HG03103 (cell line): ENCODE results near the gene ARHGAP25.

ENCODE experiments used
- ATAC-seq: cut with Tn5 transposase; IDR thresholded peaks from one replicate; pipeline ENCODE4 v1.9.1; 2021; ENCODE audit warnings: low read depth; ENCODE audit not compliant: unreplicated experiment

ARHGAP25 gene

GRCh38 chr2:68764806-68765311 is 30.2 kb downstream of the ARHGAP25 start:
- no peak for ATAC-seq

DNA sequence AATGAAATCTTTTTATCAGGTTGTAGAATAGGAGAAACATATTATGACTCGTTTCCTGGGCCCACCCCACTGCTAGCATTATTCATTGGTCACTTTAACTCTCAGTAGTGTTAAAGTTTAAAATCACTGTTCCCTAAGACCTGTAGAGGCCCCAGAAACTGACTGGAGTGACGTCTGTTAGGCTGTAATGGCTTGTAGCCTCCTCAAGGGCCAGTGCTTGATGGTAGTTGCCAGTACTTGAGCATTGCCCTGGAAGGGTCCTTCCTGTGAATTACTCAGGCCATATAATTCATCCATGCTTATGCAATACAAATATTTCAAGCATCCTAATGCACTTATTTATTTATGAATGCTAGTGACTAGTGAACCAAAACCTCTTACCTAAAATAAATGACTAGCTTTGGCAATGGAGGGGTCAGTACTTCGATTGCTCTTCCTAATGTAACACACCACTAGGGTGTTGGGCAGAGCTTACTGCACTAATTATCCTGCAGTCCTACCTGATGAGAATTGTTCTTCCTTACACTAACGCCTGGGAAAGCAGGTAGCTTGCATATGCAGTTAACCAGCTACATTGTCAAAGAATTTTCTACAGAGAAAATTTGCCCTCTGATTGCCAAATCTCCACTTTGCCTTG is 31.2 kb downstream of the ARHGAP25 start:
- peak; percentile 2 for ATAC-seq

- peak; percentile 53 for ATAC-seq
These were observed 31.8 kb downstream of the ARHGAP25 start for GRCh38 chr2:68766376-68766845.

DNA sequence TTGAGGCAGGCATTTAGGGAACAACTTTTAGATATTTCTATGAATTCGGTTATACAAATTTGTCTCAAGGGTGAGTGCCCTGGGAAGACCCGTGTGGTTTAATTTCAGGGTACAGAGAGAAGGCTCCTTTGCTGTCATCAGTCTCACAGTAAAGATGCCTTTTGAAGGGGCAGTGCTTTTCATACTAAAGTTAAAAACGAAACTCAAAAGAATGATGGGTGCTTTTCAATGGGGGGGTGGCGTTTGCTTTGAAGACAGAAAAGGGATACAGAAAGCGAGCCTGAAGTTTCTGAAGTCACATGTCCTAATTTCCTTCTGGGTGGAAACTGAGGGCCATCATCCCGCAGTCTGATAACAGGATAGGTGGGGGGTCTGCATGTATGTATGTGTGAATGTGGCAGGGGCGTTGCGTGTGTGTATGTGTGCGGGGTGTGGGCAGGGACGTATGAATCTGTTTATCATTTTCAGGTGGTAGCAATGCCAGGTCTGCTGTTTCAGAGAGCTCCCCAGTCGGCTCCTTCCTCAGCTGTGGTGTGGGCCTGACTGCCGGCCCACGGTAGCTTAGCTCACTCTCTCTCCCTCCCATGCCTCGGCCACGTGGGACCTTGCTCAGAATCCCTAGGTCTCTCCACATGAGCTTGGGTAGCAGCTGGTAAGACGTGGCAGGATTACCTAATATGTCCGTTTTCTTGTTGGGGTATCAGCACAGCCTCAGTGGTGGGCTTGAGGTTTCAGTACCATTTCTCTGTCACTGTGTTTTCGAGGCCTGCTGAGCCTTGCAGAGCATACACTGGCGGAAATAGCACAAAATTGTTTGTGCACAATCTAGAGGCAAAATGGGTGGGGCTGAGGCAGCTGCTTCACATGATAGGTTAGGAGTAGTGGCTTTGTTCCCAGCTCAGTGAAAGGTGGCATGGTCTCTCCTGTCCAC is 32.7 kb downstream of the ARHGAP25 start:
- ATAC-seq: peak; percentile 42

- ATAC-seq: no peak
These were observed 33.4 kb downstream of the ARHGAP25 start for GRCh38 chr2:68767996-68768395.

GRCh38 chr2:68768461-68768860 is 33.9 kb downstream of the ARHGAP25 start:
- no peak for ATAC-seq

GRCh38 chr2:68768951-68769350 is 34.3 kb downstream of the ARHGAP25 start:
- no peak for ATAC-seq

DNA sequence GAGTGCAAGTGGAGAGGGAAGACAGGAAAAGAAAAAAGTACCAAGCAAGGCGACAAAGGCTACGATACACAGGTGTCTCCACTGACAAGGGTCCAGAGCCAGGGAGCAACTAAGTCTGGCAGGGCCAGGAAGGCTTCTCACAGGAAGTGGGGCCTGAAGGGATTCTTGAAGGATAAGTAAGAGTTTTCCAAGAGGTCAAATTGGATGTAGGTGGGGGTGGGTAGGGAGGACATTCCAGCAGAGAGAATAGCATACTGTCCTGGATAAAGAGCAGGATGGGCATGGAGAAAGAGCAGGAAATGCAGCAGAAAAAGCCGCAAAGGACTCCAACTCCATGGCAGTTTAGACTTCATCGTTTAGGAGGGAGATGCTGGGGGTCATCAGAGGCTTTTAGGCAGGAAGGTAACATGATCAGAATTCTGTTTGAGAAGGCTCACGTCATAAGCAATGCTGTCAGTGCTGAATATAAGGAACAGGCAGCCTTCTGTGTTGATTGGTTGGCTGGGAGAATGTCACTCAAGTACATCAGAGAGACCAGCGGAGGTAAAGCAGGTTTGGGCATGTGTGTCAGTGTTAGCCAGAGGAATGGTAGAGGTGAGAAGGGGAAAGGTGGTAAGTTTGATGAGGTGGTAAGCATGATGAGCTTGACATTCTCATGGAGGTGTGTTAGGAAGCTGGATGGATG is 35.1 kb downstream of the ARHGAP25 start:
- no peak for ATAC-seq

DNA sequence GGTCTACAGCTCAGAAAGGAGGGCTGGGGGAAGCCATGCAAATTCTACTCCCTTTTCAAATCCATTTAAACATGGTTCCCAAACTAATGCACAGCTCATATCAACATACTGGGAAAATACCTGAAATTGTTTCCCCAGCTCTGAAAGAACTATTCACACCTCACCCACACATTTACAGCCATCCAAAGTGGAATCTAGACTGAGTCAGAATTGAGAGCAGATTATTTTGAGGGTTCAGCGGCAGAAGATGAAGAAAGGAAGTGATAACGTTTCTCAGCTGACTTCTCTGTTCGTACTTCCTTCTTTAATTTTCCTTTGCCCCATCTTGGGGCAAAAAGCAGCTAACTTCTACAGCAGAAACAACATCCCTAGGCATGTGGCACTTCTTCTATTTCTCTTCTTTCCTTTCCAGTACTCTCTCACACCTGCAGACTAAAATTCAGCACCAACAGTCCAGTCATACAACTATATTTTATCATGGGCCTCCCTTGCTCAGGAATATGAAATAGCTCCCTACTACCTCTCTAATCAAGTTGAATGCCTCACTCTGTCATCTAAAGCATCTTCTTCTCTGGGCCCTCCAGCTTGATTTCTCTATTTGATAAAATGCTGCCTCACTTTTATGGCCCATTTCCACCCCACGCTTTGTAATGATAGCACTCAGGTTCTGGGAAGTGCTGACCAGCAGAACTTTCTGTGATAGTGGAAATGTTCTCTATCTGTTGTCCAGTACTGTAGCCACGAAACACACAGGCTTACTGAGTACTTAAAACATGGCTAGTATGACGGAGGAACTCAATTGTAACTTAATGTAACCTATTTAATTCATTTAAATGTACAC is 35.9 kb downstream of the ARHGAP25 start:
- no peak for ATAC-seq

DNA sequence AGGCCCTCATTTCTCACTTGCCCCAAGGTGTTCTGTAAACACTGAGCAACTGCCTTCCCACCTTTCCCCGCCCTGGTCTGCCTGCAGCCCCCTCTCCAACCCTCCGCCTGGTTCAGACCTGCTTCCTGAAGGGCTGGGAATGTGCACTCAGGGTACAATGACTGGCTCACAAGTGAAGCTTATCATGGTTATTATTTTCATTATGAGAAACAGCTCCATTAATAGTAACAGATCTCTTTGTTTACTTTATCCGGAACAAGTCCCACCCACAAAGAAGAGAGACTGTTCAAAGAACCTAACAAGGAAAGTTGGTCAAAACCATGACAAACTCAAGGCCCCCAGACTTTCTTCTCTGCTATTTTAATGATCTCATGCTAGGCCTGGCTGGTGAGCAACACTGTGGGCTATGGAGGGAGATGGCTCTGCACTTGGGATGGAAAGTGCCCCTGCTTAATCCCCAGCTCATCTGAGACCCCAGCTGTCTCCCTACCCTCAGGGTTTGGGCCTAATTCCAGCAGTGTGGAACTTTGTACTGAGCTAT is 36.7 kb downstream of the ARHGAP25 start:
- no peak for ATAC-seq

- no peak for ATAC-seq
These were observed 37.5 kb downstream of the ARHGAP25 start for GRCh38 chr2:68772109-68772508.

GRCh38 chr2:68774569-68775271 is 40.1 kb downstream of the ARHGAP25 start:
- ATAC-seq: peak; percentile 93

DNA sequence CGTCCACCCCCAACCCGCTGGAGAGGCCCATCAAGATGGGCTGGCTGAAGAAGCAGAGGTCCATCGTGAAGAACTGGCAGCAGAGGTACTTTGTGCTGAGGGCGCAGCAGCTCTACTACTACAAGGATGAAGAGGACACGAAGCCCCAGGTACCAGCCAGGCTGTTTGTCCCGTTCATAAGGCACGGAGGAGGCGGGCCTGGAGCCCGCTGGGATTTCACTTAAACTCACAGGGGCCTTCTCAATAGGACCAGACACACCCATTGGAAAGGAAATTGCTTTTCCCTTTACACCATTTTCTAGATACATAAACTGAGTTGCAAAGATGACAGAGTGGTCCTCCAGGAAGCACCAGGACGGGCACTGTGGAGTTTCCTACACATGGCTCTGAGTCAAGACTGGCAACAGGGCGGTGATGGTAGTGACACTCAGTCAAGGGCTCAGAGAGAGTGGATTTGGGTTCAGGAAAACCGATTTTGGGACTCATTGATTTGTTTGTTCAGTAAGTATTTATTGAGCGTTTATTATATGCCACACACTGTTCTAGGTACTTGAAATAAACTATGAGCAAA is 40.7 kb downstream of the ARHGAP25 start:
- no peak for ATAC-seq

- ATAC-seq: no peak
These were observed 41.5 kb downstream of the ARHGAP25 start for GRCh38 chr2:68776124-68776523.

- ATAC-seq: no peak
These were observed 45.0 kb downstream of the ARHGAP25 start for GRCh38 chr2:68779595-68779994.

GRCh38 chr2:68784188-68784587 is 49.6 kb downstream of the ARHGAP25 start:
- no peak for ATAC-seq

DNA sequence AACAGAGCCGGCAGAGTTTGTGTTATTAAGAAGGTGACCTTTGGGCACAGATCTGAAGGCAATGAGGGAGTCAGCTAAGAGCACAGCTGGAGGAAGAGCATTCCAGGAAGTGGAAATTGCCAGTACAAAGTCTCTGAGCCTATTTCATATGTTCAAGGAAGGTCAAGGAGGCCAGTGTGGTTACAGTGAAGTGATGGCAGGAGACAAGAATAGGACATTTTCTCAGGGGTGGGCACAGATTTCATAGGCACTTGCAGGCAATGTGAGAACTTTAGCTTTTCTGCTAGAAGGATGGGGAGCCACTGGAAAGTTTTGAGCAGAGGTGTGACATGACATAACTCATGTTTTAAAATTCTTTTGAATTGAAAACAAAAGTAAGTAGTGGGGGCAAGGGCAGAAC is 50.3 kb downstream of the ARHGAP25 start:
- ATAC-seq: no peak

DNA sequence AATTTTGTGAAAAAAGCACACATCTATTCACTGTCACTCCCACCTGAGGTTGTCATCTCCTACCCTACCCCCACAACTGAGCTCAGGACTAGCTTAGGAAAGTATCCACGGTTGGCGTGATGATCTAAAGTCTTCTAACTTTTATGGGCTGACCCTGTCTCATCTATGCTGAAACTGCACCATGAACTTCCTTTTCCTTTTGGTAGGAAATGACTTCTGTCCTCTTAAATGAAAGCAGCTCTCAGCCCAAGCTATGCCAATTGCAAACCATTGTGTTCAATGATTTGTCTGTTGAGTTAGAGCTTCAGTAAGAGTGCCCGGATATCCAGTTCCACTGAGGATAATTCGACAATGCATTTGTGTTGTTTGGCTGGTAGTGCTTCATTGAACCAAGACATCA is 52.7 kb downstream of the ARHGAP25 start:
- no peak for ATAC-seq

GRCh38 chr2:68789603-68790002 is 55.0 kb downstream of the ARHGAP25 start:
- peak; percentile 100 for ATAC-seq
